GM12875 (cell line): ENCODE results near the gene ARMC8.

Experiments used
- H3K4me3 ChIP-seq: one replicate; pipeline ENCODE4 v1.5.1; 2011; ENCODE audit warnings: low read depth, low read length, control low read depth
- CTCF ChIP-seq: IDR thresholded peaks from 2 replicates; pipeline ENCODE4 v1.5.1; 2011; ENCODE audit warnings: low read depth, mild to moderate bottlenecking, control low read depth, inconsistent platforms, low read length, moderate library complexity, borderline replicate concordance; ENCODE audit not compliant: insufficient read depth

ARMC8 gene

DNA sequence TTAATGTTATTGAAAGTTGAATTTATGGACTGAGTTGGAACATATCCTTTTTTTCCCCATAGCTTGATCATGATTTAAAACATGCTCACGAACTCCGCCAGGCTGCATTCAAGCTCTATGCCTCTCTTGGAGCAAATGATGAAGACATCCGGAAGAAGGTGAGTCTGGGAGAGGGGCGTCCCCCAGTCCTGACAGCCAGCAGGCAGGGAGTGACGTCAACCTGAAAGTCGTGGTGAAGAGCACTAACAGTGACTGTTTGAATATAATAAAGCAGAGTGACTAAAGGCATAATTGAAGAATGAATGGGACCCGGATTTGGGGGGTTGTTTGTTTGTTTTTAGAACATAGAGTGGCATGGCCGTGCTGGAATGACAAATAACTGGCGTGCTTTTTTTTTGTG, 57.9 kb downstream of the ARMC8 start:
- TF ChIP-seq CTCF: no peak
- no peak overlapping the region for H3K4me3 ChIP-seq

DNA sequence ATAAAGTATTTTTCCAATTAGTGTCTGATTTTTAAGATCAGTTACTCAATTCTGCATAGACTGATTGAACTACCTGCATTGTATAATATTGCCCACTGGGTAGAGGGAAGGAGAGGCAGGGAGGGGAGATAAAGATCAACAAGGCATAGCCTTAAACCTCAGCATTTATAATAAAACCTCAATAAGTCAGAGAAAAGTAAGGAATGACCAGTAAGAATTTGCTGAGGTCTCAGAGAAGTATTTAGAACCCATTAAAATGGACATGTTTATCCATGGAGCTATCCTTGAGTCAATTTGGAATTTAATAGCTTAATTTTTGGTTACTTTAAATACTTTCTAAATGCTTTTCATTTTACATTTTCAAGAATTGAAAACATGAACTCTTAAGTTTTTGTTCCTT, 62.5 kb downstream of the ARMC8 start:
- TF ChIP-seq CTCF: no peak
- H3K4me3 ChIP-seq: no peak overlapping the region

DNA sequence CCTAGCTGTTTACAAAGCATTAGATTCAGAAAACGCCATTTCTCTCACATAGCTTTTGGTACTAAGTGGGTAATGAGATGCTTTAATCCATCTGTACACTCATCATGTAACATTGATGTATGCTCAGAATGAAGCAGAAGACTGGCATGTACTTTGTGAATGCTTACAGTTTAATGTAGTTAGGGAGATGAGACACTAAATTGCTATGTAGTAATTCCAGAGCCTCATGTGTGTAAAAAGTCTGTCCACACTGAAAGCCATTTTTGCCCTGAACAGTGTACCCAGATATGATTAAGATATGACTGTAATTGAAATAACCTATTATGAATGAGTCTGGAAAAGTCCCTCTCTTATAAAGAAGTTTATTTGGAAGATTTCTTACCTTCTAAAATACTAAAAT, 66.5 kb downstream of the ARMC8 start:
- TF ChIP-seq CTCF: no peak
- no peak overlapping the region for H3K4me3 ChIP-seq

GRCh38 chr3:138254216-138254615, 67.1 kb downstream of the ARMC8 start:
- TF ChIP-seq CTCF: no peak

DNA sequence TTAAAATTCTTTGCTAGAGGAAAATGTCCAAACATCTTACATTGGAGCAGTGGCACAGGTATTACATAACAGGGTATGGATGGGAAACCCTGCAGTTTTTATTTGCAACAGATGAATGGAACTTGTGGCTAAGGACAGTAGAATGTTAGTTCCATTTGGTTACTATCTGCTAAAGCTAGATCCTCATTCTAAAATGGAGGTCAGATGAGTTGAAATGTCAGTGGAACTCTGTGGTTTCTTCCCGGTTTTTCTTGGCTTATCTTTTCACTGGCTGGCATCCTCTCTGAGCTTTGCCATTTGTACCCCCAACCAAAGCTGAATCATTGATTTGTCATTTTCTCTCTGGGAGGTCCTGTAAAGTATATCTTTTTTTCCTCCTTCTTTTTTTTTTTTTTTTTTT, 68.9 kb downstream of the ARMC8 start:
- H3K4me3 ChIP-seq: no peak overlapping the region
- no peak for TF ChIP-seq CTCF

More at GRCh38 chr3:138254216-138254615, 67.1 kb downstream of the ARMC8 start:
- no peak overlapping the region for H3K4me3 ChIP-seq

- TF ChIP-seq CTCF: no peak
- no peak overlapping the region for H3K4me3 ChIP-seq
Measured at GRCh38 chr3:138257986-138258385, 70.9 kb downstream of the ARMC8 start.

- no peak for TF ChIP-seq CTCF
- no peak overlapping the region for H3K4me3 ChIP-seq
Measured at GRCh38 chr3:138259126-138259525, 72.0 kb downstream of the ARMC8 start.
